Smooth muscle cell (in vitro differentiated cells): ENCODE data around the gene PPP2R5A. TPM values are rescaled to one million over a fixed set of nuclear protein-coding genes. Genes with fewer than 3 reads are reported as not detected.

Experiments used
- DNase-seq: peaks from one replicate; lab custom pipeline; 2025; ENCODE audit not compliant: unreplicated experiment; lab: John Stamatoyannopoulos, UW
- H2AFZ ChIP-seq: fragments of 200-600 bp; sonication (generic); 2 replicates; pipeline ENCODE4 v1.6.0; 2016; ENCODE audit warnings: antibody characterized with exemption, low read depth, mild to moderate bottlenecking
- H3F3A ChIP-seq: fragments of 200-600 bp; sonication (generic); 2 replicates; pipeline ENCODE4 v1.6.0; 2017; ENCODE audit warnings: antibody characterized with exemption, low read depth
- H3K27ac ChIP-seq: fragments of 200-600 bp; sonication (generic); 2 replicates; pipeline ENCODE4 v1.5.1; 2016; ENCODE audit warnings: low read depth, mild to moderate bottlenecking
- H3K27me3 ChIP-seq: fragments of 200-600 bp; sonication (generic); 2 replicates; pipeline ENCODE4 v1.6.1; 2016; ENCODE audit warnings: low read depth, mild to moderate bottlenecking
- H3K36me3 ChIP-seq: fragments of 200-600 bp; sonication (generic); 2 replicates; pipeline ENCODE4 v1.5.1; 2016; ENCODE audit warnings: low read depth
- H3K4me1 ChIP-seq: fragments of 200-600 bp; sonication (generic); 2 replicates; pipeline ENCODE4 v1.5.1; 2016; ENCODE audit warnings: low read depth
- H3K4me2 ChIP-seq: fragments of 200-600 bp; sonication (generic); 2 replicates; pipeline ENCODE4 v1.6.0; 2016; ENCODE audit warnings: mild to moderate bottlenecking
- H3K4me3 ChIP-seq: fragments of 200-600 bp; sonication (generic); 2 replicates; pipeline ENCODE4 v1.5.1; 2016; ENCODE audit warnings: mild to moderate bottlenecking
- H3K79me2 ChIP-seq: fragments of 200-600 bp; sonication (generic); 2 replicates; pipeline ENCODE4 v1.6.0; 2016; ENCODE audit warnings: low read depth, mild to moderate bottlenecking
- H3K9ac ChIP-seq: fragments of 200-600 bp; sonication (generic); 2 replicates; pipeline ENCODE4 v1.6.0; 2016; ENCODE audit warnings: low read depth
- H3K9me3 ChIP-seq: fragments of 200-600 bp; sonication (generic); replicated peaks from 2 replicates; pipeline ENCODE4 v1.5.1; 2016; ENCODE audit warnings: low read depth
- H4K20me1 ChIP-seq: fragments of 200-600 bp; sonication (generic); 2 replicates; pipeline ENCODE4 v1.6.0; 2016; ENCODE audit warnings: low read depth
- WGBS: methylation state at CpG from one replicate; pipeline ENCODE4 v1.1.7; 2016; ENCODE audit warnings: low lambda C conversion rate; 5-methylcytosine and 5-hydroxymethylcytosine counted together
- polyA plus RNA-seq: library from polyadenylated mRNA; unstranded; fragments of >200 nt; fragmentation: Nextera tagmentation; extraction: Ambion mirVana; gene quantifications from 2 replicates; pipeline ENCODE4 v1.2.1, GENCODE V29; 2016
- total RNA-seq: library from RNA; depleted of rRNA; stranded (reverse); fragments of >200 nt; gene quantifications from 2 replicates; pipeline ENCODE4 v1.2.3, GENCODE V29; 2014
- TF ChIP-seq, protein P1 (sequence below): fragments of 200-600 bp; sonication (generic); IDR thresholded peaks from 2 replicates; pipeline ENCODE4 v1.5.1; 2017; ENCODE audit warnings: borderline replicate concordance, mild to moderate bottlenecking, antibody characterized with exemption; ENCODE audit not compliant: insufficient read depth, poor library complexity, severe bottlenecking

Gene PPP2R5A
- total and polyA plus RNA-seq, 2 experiments from 2014 or later = 12.3 to 17.6 TPM

- H3K36me3 ChIP-seq = no peaks in the 10 kb centered on the region
- H3K9ac ChIP-seq = no peak overlapping the region
- no peaks in the 10 kb centered on the region for H3K4me1 ChIP-seq
- H3K27ac ChIP-seq = no peak overlapping the region
- H3K4me2 ChIP-seq = no peak overlapping the region
- H2AFZ ChIP-seq = no peak overlapping the region
- H3K27me3 ChIP-seq = no peaks in the 10 kb centered on the region
- H3K9me3 ChIP-seq = no peaks in the 10 kb centered on the region
- H3F3A ChIP-seq = no peaks in the 10 kb centered on the region
- no peak overlapping the region for H3K4me3 ChIP-seq
- no peaks in the 10 kb centered on the region for H3K79me2 ChIP-seq
- 87% methylated on average over 4 of the region's 4 CpGs for WGBS
- DNase-seq = no peak
- no peaks in the 10 kb centered on the region for H4K20me1 ChIP-seq
- TF ChIP-seq, protein P1, sequence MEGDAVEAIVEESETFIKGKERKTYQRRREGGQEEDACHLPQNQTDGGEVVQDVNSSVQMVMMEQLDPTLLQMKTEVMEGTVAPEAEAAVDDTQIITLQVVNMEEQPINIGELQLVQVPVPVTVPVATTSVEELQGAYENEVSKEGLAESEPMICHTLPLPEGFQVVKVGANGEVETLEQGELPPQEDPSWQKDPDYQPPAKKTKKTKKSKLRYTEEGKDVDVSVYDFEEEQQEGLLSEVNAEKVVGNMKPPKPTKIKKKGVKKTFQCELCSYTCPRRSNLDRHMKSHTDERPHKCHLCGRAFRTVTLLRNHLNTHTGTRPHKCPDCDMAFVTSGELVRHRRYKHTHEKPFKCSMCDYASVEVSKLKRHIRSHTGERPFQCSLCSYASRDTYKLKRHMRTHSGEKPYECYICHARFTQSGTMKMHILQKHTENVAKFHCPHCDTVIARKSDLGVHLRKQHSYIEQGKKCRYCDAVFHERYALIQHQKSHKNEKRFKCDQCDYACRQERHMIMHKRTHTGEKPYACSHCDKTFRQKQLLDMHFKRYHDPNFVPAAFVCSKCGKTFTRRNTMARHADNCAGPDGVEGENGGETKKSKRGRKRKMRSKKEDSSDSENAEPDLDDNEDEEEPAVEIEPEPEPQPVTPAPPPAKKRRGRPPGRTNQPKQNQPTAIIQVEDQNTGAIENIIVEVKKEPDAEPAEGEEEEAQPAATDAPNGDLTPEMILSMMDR = no peak
Measured at GRCh38 chr1:212257157-212257556, 28.1 kb upstream of the PPP2R5A start.

GRCh38 chr1:212259693-212260480 lies 25.3 kb upstream of the PPP2R5A start:
- H3K4me2 ChIP-seq = no peak overlapping the region

DNA sequence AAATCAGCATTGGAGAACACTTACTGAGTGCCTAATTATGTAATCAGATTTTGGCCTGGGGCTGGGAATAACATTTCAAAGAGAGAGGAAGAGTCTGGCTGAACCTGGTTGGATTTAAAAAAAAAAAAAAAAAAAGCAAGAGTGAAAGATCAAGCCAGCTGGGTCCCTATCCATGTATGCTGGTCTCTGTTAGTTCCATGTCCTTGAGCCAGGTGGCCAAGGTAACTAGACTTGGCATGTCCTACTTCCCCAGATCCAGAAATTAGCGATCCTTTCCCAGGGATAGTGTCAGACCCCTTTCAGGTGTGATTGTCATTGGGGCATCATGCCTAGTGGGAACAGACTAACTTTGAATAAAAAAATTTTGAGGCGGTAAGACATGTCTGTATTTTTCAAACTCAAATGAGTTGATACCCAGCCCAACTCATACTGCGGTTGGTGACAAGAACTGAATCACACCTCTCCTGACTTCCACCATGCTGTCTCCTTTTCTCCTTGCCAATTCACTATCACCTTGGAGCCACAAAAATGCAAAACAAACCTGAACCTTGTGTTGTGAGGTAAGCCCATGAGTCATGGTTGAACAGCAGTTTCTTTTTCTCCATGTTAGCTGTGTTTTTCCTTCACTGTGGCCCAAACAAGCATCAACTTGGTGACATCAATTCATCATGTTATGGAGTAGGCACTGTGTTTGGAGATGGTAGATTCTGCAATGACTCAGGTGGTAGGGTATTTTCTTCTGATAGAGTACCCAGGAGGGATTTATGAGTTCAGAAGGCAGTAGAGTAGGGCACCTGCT lies 24.5 kb upstream of the PPP2R5A start:
- peak overlapping the region; percentile 55 for H3K27ac ChIP-seq
- no peaks in the 10 kb centered on the region for H3K9me3 ChIP-seq
- no peak overlapping the region for H3K4me3 ChIP-seq
- H4K20me1 ChIP-seq = no peaks in the 10 kb centered on the region
- H3F3A ChIP-seq = no peaks in the 10 kb centered on the region
- no peaks in the 10 kb centered on the region for H3K79me2 ChIP-seq
- no peak for DNase-seq
- no peak overlapping the region for H3K9ac ChIP-seq
- H3K4me2 ChIP-seq = no peak overlapping the region
- H3K27me3 ChIP-seq = no peaks in the 10 kb centered on the region
- H3K4me1 ChIP-seq = no peaks in the 10 kb centered on the region
- TF ChIP-seq, protein P1 = no peak
- no peak overlapping the region for H2AFZ ChIP-seq
- H3K36me3 ChIP-seq = no peaks in the 10 kb centered on the region
- WGBS = 88% methylated on average over 3 of the region's 3 CpGs

More at GRCh38 chr1:212259693-212260480, 25.3 kb upstream of the PPP2R5A start:
- Histone ChIP-seq H3K27ac (no peak overlapping the region), H3K36me3 (no peaks in the 10 kb centered on the region), H3K4me3 (no peak overlapping the region), H3K79me2 (no peaks in the 10 kb centered on the region), H4K20me1 (no peaks in the 10 kb centered on the region), H3K4me1 (no peaks in the 10 kb centered on the region), H3K9ac (no peak overlapping the region), H3K9me3 (no peaks in the 10 kb centered on the region), H2AFZ (no peak overlapping the region), H3F3A (no peaks in the 10 kb centered on the region), H3K27me3 (no peaks in the 10 kb centered on the region)
- 94% methylated on average over 5 of the region's 5 CpGs for WGBS
- TF ChIP-seq, protein P1 = no peak
- DNase-seq = no peak
